ENCODE data around the gene ARHGEF11. TPM values are rescaled to one million over a fixed set of nuclear protein-coding genes. Genes with fewer than 3 reads are reported as not detected.
A peak's percentile ranks its signal among the peaks of the same experiment; 100 is the strongest.

ARHGEF11 gene
- total and polyA plus RNA-seq, 4 donors, result 5.8 to 23.7 (median 9.8) TPM

DNA sequence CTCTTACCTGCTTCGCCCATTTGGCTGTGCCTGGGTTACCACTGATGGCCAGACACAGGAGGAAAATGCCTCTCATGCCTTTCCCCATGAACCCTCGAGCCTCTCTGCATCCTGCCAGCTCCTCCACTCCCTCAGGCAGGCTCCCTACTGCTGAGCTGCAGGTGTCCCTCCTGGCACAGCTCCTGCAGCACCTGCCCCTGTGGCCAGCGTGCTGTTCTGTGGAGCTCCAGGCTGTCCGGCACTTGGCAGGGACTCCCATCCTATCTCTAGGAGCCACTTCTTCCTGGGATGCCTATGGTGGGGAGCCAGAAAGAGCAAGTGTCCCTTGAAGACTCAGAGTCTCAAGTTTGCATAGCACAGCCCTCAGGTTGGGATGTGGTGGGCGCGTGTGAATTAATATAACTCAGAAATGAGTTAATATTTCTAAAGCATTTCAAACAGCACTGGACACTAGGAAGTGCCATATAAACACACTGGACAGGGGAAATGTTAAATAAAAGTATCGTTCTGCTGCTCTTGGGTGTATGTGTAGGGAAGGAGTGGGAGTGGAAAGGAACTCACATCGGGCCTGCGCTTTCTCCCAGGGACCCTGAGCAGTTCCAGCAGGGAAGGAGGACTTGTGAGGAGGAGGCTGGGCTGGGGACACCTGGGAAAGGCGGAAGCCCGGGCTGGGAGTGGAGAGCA is 122.4 kb downstream of the ARHGEF11 start:
- Histone ChIP-seq H3K9me3 (ENCODE audit: control insufficient read depth in 4 of 4, low read length in 3 of 4) (no peaks in the 10 kb centered on the region), H3K9ac (ENCODE audit: low read depth in 1 of 2, low read length in 2 of 2) (no peak overlapping the region), H3K4me3 (ENCODE audit: low read depth in 1 of 3, low read length in 3 of 3) (no peak overlapping the region), H3K36me3 (ENCODE audit: control insufficient read depth in 4 of 4, insufficient read depth in 3 of 4, low read depth in 1 of 4, low read length in 3 of 4) (no peaks in the 10 kb centered on the region), H3K27ac (ENCODE audit: low read depth in 1 of 2, low read length in 2 of 2) (no peak overlapping the region), H3K27me3 (ENCODE audit: control insufficient read depth in 4 of 4, insufficient read depth in 4 of 4, low read length in 3 of 4) (peaks cover 0 to 34% (median 17%) of the 10 kb centered on the region in 4 donors), H3K4me1 (ENCODE audit: control insufficient read depth in 4 of 4, insufficient read depth in 4 of 4, low read length in 3 of 4) (peaks cover 8 to 26% (median 11%) of the 10 kb centered on the region in 4 donors)
- TF ChIP-seq, protein P1, sequence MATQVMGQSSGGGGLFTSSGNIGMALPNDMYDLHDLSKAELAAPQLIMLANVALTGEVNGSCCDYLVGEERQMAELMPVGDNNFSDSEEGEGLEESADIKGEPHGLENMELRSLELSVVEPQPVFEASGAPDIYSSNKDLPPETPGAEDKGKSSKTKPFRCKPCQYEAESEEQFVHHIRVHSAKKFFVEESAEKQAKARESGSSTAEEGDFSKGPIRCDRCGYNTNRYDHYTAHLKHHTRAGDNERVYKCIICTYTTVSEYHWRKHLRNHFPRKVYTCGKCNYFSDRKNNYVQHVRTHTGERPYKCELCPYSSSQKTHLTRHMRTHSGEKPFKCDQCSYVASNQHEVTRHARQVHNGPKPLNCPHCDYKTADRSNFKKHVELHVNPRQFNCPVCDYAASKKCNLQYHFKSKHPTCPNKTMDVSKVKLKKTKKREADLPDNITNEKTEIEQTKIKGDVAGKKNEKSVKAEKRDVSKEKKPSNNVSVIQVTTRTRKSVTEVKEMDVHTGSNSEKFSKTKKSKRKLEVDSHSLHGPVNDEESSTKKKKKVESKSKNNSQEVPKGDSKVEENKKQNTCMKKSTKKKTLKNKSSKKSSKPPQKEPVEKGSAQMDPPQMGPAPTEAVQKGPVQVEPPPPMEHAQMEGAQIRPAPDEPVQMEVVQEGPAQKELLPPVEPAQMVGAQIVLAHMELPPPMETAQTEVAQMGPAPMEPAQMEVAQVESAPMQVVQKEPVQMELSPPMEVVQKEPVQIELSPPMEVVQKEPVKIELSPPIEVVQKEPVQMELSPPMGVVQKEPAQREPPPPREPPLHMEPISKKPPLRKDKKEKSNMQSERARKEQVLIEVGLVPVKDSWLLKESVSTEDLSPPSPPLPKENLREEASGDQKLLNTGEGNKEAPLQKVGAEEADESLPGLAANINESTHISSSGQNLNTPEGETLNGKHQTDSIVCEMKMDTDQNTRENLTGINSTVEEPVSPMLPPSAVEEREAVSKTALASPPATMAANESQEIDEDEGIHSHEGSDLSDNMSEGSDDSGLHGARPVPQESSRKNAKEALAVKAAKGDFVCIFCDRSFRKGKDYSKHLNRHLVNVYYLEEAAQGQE (IDR thresholded peaks at IDR 0.05), result no peak
- TF ChIP-seq JUND (IDR thresholded peaks at IDR 0.05) (no peak), RAD21 (IDR thresholded peaks at IDR 0.05) (no peak), EGR1 (IDR thresholded peaks at IDR 0.05; ENCODE audit: low read depth in 2 of 2) (no peak), FOXA2 (IDR thresholded peaks at IDR 0.05) (no peak), HNF4A (conservative IDR thresholded peaks at IDR 0.05) (no peak), TAF1 (conservative IDR thresholded peaks at IDR 0.05) (no peak)
- TF ChIP-seq, protein P2, sequence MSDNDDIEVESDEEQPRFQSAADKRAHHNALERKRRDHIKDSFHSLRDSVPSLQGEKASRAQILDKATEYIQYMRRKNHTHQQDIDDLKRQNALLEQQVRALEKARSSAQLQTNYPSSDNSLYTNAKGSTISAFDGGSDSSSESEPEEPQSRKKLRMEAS (IDR thresholded peaks at IDR 0.05), result no peak
- no peak for DNase-seq (ENCODE audit: low spot score)
- WGBS, result 13% methylated on average over 11 of the region's 11 CpGs

DNA sequence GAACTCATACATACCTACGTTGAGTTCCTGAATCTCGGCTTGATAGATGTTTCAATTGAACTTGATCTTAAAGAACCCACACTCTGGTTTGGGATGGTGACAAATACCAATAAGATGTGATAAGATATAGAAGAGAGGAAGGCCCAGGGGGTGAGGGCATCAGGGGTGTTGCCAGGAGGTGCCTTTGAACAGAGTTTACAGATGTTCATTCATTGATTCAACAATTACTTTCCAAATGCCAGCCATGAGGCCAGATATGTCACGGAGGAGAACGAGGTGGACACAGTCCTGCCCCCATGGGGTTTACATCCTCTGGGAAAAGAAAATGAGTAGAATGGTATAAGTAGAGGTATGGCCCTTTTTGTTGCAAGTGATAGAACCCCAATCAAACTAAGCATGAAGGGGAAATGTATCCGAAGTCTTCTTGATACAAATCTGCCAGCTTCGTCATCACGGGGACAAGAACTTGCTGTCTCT is 124.5 kb downstream of the ARHGEF11 start:
- Histone ChIP-seq H3K27me3 (ENCODE audit: control insufficient read depth in 4 of 4, insufficient read depth in 4 of 4, low read length in 3 of 4) (peaks cover 0 to 28% (median 13%) of the 10 kb centered on the region in 4 donors), H3K36me3 (ENCODE audit: control insufficient read depth in 4 of 4, insufficient read depth in 3 of 4, low read depth in 1 of 4, low read length in 3 of 4) (no peaks in the 10 kb centered on the region), H3K27ac (ENCODE audit: low read depth in 1 of 2, low read length in 2 of 2) (no peak overlapping the region), H3K4me1 (ENCODE audit: control insufficient read depth in 4 of 4, insufficient read depth in 4 of 4, low read length in 3 of 4) (peaks cover 2 to 15% (median 5%) of the 10 kb centered on the region in 4 donors), H3K9ac (ENCODE audit: low read depth in 1 of 2, low read length in 2 of 2) (no peak overlapping the region), H3K4me3 (ENCODE audit: low read depth in 1 of 3, low read length in 3 of 3) (no peak overlapping the region), H3K9me3 (ENCODE audit: control insufficient read depth in 4 of 4, low read length in 3 of 4) (no peaks in the 10 kb centered on the region)
- TF ChIP-seq, protein P3, sequence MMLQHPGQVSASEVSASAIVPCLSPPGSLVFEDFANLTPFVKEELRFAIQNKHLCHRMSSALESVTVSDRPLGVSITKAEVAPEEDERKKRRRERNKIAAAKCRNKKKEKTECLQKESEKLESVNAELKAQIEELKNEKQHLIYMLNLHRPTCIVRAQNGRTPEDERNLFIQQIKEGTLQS (IDR thresholded peaks at IDR 0.05), result no peak
- DNase-seq (ENCODE audit: low spot score), result no peak
- WGBS, result 53% methylated on average over 7 of the region's 7 CpGs

DNA sequence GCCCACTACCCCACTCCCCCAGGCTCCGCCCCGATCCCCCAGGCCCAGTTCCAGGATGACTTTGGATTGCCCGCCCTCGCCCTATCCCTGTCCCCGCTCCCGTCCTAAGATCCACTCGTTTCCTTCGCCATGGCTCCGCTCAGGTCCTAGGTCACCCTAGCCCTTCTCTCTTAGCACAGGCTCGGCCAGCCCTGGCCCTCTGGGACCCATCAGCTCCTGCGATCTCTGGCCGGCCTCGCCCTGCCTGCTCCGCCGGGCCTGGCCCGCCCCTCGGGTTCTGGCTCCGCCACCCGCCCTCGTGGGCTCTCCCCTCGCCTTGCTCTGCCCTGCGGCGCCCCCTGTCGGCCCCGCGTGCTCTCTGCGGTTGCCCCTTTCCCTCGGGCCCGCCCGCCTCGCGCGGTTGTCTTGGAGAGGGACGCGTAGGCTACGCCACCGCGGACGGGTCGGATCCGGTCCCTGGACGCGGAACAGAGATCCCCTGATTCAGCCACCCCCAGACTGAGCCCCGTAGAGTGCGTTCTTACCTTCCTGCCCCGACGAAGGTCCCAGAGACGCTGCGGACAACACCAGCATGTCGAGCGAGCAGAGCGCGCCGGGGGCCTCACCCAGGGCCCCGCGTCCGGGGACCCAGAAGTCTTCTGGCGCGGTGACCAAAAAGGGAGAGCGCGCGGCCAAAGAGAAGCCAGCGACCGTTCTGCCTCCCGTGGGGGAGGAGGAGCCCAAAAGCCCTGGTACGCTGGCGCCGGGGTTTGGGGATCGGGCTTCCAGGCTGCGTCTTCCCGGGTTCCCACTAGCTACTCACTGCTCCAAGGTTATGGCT is 125.1 kb downstream of the ARHGEF11 start, which contains the start of gene LRRC71:
Gene LRRC71, plus strand, starts transcription at position 400 of the 820 bp plus-strand sequence. Its CDS starts 172 bp downstream, at position 572.
- TF ChIP-seq RAD21 (IDR thresholded peaks at IDR 0.05) (peak; percentile 71 to 83), EGR1 (IDR thresholded peaks at IDR 0.05; ENCODE audit: low read depth in 2 of 2) (no peak)
- TF ChIP-seq, protein P4, sequence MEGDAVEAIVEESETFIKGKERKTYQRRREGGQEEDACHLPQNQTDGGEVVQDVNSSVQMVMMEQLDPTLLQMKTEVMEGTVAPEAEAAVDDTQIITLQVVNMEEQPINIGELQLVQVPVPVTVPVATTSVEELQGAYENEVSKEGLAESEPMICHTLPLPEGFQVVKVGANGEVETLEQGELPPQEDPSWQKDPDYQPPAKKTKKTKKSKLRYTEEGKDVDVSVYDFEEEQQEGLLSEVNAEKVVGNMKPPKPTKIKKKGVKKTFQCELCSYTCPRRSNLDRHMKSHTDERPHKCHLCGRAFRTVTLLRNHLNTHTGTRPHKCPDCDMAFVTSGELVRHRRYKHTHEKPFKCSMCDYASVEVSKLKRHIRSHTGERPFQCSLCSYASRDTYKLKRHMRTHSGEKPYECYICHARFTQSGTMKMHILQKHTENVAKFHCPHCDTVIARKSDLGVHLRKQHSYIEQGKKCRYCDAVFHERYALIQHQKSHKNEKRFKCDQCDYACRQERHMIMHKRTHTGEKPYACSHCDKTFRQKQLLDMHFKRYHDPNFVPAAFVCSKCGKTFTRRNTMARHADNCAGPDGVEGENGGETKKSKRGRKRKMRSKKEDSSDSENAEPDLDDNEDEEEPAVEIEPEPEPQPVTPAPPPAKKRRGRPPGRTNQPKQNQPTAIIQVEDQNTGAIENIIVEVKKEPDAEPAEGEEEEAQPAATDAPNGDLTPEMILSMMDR (IDR thresholded peaks at IDR 0.05; ENCODE audit: low read depth, low read length, missing input control), result peak; percentile 58
- peaks cover 0 to 28% (median 13%) of the 10 kb centered on the region in 4 donors for H3K27me3 ChIP-seq (ENCODE audit: control insufficient read depth in 4 of 4, insufficient read depth in 4 of 4, low read length in 3 of 4)
- H3K9me3 ChIP-seq (ENCODE audit: control insufficient read depth in 4 of 4, low read length in 3 of 4), result no peaks in the 10 kb centered on the region
- peak; percentile 91 for DNase-seq (ENCODE audit: low spot score)
- H3K4me3 ChIP-seq (ENCODE audit: low read depth in 1 of 3, low read length in 3 of 3), result no peak within 1 kb of the TSS
- H3K27ac ChIP-seq (ENCODE audit: low read depth in 1 of 2, low read length in 2 of 2), result no peak within 1 kb of the TSS
- H3K36me3 ChIP-seq (ENCODE audit: control insufficient read depth in 4 of 4, insufficient read depth in 3 of 4, low read depth in 1 of 4, low read length in 3 of 4), result peaks cover 0 to 2% (median 0%) of the 10 kb centered on the region in 4 donors
- no peak within 1 kb of the TSS for H3K9ac ChIP-seq (ENCODE audit: low read depth in 1 of 2, low read length in 2 of 2)
- peaks cover 2 to 15% (median 5%) of the 10 kb centered on the region in 4 donors for H3K4me1 ChIP-seq (ENCODE audit: control insufficient read depth in 4 of 4, insufficient read depth in 4 of 4, low read length in 3 of 4)
- 7% methylated on average over 71 of the region's 71 CpGs for WGBS
